Lung microvascular endothelial cell (primary cell): ENCODE data around the gene KRT4. TPM values are rescaled to one million over a fixed set of nuclear protein-coding genes. Genes with fewer than 3 reads are reported as not detected.

ENCODE experiments used
- DNase-seq, 2 donors: peaks; one replicate each; pipeline versions ENCODE4 v3.0.0 to v3.0.0-alpha.2; 2010; ENCODE audit warnings: low read depth in 2 of 2
- total RNA-seq: library from RNA; depleted of rRNA; stranded (reverse); fragments of >200 nt; gene quantifications from 2 replicates; pipeline ENCODE4 v1.2.1, GENCODE V29; 2014

Gene KRT4
- total RNA-seq, 1 donor from 2014 or later = not detected

DNA sequence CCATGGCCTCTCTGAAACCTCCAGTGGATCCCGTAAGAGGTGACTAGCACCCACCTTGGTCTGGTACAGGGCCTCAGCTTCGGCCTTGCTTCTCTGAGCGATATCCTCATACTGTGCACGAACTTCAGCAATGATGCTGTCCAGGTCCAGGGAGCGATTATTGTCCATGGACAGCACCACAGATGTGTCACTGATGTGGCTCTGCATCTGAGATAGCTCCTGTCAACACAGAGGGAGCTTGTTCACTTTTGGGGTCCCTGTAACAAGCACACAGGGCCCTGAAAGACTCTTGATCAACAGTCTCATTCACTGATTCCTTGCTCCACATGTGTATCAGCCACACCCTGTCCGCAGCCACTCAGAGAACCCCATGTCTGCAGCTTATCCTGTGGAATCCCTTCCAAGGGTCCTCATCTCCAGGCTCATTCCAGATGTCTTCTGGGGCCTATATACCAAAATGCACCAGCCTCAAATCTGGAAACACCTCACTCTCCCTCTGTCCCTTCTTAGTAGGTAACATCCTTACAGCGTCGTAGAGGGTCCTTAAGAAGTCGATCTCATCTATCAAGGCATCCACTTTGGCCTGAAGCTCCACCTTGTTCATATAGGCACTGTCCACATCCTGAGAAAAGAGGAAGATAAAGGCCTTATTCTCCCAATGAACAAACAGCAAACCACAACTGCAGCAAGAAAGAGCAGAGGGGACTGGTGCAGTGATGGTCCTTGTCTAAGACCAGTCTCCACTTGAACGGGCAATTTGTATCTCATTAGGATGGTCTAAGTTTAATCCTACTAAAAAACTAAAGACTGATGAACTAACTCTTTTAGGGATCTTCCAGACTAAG is 21.5 kb downstream of the KRT4 start:
- DNase-seq = no peak

- no peak for DNase-seq
These were observed 22.4 kb downstream of the KRT4 start for GRCh38 chr12:52791271-52792184.

- no peak for DNase-seq
These were observed 23.3 kb downstream of the KRT4 start for GRCh38 chr12:52790427-52791270.

GRCh38 chr12:52789637-52790426 is 24.1 kb downstream of the KRT4 start:
- no peak for DNase-seq

- DNase-seq = no peak
These were observed 24.9 kb downstream of the KRT4 start for GRCh38 chr12:52788876-52789636.

DNA sequence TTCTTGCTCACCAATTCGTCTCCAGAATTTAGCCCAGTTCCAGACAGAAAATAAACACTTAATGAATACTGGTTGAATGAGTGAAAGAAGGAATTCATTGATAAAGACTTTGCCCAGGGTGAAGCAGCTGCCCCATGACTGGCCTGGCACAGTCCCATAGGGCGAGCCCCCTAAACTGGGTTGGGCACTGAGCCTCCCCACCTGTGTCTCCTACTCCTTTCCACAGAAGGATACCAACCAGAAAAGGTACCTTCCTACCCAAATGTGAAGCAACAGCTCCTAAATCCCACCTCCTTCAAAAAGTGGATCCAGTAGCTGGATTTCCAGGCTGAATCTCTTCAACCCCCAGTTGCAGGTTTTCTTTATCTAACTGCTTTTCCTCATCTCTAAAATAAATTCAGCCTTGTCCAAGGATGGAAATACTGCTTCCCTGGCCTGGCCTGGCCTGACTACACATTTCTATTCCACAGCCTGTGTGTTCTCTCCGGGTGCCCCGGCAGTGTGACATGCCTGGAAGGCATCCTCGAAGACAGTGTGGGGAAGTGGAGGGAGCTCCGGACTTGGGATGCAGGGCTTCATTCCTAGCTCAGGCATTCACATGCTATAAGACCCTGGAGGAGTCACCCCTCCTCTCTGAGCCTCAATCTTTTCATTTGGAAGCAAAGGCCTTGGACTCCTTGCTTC is 25.6 kb downstream of the KRT4 start:
- no peak for DNase-seq

- DNase-seq = no peak
These were observed 26.4 kb downstream of the KRT4 start for GRCh38 chr12:52787324-52788191.

DNA sequence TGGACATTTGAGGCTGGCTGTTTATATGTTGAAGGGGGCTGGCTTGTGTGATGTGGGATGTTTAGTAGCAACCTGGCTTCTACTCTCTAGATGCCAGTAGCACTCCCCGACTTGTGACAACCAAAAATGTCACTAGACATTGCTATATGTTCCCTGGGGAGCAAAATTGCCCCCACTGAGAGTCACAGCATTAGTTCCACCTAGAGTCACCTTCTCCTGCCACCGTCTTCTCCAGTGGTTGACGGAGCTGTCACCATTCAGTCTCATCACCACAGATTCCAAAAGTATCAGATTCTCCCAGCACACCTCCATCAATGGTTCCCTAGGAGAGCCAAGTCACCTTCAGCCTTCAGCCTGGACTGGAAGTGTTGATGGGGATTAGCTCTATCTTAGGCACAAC is 29.0 kb downstream of the KRT4 start:
- no peak for DNase-seq

DNA sequence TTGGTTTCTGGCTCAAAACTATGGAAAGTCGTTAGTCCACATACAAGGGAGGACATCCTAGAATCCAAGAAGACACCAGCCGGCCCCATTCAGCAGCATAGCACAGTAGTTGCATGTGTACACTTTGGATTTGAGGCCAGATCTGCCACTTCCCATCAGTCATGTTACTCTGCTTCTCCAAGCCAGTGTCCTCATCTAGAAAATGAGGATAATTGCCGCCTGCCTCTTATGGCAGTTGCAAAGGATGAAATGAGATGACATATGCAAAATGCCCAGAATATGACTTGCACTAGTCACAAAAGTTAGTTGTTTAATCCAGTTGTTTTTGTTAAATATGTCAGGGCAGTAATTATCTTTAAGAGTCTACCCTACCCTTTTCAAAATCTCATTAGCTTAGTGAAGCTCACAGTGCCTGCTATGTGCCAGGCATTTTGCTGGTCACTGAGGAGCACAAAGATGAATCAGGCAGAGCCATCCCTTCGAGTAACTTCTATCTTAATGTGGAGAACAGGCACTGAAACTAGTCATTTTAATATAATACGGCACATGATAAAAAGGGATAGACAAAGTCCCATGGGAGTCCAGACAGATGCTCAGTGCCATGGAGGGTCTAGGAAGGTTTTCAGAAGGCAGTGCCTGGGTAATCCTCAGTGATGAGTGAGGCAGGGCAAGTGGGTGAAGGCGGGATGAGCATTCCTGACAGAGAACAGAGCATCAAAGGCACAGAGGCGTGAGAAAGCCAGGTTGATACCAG is 30.2 kb downstream of the KRT4 start:
- DNase-seq = no peak

GRCh38 chr12:52782502-52782901 is 31.4 kb downstream of the KRT4 start:
- DNase-seq = no peak

DNA sequence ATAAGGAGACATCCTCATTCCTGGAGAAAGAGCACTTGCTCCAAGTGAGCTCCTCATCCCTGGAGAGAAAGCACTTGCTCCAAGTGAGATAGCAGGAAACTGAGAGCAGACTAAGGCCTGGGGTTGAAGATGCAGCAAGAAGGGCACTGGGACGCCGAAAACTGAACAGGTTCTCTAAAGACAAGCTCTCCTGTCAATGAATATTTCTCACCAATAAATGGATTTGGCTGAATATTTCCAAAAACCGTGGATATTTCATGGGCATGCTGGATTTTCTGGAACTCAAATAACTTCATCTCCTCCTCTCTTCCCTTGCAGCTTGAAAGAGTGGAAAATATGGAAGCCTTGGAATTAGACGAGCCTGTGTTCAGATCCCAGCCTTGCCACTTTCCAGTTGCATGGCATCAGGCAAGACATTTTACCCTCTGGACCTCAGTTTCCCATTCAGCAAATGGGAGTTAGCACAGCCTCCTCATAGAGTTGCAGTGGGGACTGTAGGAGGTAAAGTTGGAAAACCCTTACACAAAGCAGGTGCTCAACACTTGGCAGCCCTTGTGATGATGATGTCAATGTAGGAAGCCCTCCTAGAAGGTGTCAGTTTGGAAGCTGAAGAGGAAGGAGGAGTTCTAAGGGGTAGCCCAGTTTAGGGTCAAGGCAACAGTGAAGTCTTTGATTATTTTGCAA is 32.4 kb downstream of the KRT4 start:
- DNase-seq = no peak

DNA sequence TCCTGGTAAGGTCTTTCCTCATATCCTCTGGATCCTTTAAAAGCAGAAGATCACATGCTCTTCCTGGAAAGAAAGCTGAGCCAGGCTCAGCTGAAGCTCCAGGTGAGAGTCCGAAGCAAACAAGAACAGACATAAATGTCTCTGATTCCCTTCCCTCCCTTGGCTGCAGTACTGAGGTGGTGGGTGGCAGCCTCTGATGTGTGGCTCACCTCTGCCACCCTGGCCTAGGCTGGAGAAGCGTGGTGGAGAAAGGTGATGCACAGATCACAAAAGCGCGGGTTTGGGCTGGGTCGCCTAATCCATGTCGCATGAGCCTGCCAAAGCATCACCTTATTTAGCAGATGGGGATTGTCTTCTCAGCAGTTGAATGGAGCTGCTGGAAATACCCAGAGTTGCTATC is 34.0 kb downstream of the KRT4 start:
- no peak for DNase-seq

- no peak for DNase-seq
These were observed 35.1 kb downstream of the KRT4 start for GRCh38 chr12:52778833-52779232.

GRCh38 chr12:52777566-52777965 is 36.4 kb downstream of the KRT4 start:
- no peak for DNase-seq

DNA sequence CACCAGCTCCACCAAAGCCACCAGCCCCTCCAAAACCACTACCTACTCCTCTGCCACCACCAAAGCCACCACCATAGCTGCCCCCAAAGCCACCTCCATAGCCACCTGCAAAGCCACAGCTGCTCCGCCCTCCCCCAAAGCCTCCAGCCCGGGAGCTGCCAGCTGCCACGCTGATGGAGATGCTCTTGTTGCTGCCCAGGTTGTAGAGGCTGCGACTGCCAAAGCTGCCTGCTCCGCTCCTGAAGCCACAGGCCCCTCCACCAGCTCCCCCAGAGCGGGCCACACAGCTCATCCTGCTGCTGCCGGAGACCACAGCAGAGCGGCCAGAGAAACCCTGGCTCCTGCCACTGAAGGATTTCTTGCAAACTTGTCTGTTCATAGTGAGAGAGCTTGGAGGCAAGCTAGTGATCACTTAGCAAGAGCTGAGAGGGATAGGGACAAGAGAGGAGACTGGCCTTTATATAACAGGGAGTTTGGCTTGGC is 37.0 kb downstream of the KRT4 start, which contains the start of gene KRT76:
TSS of gene KRT76 (minus strand) at position 433 of the 483 bp plus-strand sequence. CDS start at position 379, 54 bp downstream.
- no peak for DNase-seq

DNA sequence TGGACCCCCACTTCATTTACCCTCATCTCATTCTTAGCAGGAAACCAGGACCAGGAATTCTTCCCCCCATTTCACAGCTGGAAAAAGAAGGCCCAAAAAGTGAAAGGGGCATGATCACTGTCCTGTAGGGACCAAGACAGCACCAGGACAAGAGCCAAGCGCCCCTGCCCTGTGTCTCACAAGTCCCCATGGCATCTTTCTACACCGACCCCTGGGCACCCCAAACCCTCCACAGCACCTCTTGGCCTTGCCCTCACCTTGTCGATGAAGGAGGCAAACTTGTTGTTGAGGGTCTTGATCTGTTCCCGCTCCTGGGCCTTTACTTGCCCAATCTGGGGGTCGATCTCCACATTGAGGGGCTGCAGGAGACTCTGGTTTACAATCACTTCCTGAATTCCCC is 37.5 kb downstream of the KRT4 start:
- DNase-seq = no peak
